Dermis blood vessel endothelial cell (primary cell): Measurements from ENCODE around the gene TP53. TPM values are rescaled to one million over a fixed set of nuclear protein-coding genes. Genes with fewer than 3 reads are reported as not detected.

Experiments used
- DNase-seq: peaks from one replicate; pipeline ENCODE4 v3.0.0; 2010
- total RNA-seq: library from RNA; depleted of rRNA; stranded (reverse); fragments of >200 nt; gene quantifications from 2 replicates; pipeline ENCODE4 v1.2.3, GENCODE V29; 2014

TP53 gene
- total RNA-seq, 1 donor from 2014 or later: 36.1 TPM

DNA sequence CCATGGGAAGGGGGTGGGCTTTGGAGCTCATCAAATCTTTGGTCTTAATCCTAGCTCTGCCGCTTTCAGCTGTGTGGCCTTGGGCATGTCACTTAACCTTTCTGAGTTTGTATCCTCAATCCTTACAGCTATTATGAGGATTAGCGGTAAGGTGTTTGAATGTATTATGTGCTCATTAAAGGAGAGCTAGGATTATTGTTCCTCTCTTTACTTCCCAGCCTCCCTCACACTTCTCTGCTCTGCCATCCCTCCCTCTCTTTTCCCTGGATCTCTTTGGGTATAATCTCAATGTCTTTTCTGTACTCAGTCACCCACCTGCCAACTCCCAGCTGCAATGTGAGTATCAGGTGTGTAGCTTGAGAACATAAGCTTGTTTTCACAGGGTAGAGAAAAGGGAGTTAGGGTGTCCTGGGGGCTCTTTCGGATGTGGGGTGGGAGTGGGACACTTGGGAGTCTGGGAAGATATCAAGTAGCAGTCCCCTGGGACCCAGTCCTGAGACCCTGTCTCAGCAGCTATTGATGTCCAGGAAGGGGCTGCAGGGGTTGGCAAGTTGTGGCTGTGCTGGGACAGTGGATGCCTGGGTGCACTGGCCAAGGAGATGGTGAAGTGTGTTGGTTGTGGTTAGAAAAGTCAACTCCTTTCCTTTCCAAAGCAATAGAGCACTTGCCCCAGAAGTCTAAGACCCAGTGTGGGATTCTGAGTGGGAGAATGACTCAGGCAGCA lies 19.5 kb upstream of the TP53 start:
- no peak for DNase-seq

DNA sequence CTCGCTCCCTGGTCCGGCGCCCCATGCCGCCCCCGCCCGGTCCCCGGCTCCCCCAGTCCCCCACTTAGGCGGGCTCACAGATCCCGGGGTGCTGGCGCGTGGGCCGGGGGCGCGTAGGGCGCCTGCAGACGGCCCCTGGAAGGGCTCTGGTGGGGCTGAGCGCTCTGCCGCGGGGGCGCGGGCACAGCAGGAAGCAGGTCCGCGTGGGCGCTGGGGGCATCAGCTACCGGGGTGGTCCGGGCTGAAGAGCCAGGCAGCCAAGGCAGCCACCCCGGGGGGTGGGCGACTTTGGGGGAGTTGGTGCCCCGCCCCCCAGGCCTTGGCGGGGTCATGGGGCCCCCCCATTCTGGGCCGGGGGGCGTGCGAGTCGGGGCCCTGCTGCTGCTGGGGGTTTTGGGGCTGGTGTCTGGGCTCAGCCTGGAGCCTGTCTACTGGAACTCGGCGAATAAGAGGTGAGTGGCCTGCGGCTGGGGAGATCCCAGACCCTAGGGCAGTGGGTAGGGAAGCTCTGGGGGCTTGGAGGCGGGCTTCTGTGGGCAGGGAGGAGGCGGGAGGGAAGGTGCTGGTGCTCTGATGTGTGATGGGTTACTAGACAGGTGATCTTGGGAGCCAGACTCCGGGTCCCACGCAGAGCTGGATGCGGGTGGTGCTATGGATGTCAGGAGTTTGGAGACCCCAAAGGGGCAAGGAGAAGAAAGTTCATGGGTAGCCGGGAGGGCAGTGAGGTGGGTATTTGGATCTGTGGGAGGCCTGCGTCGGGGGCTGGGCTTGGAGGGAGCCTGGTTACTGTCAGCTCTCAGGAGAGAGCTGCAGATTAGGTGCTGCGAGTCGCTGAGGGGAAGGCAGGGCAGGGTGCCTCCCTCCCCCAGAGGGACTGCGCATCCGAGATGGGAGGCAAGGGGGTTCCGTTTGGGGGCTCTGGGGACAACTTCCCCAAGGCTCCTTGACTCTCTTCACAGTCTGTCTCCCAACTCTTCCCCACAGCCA lies 18.3 kb upstream of the TP53 start:
- no peak for DNase-seq

DNA sequence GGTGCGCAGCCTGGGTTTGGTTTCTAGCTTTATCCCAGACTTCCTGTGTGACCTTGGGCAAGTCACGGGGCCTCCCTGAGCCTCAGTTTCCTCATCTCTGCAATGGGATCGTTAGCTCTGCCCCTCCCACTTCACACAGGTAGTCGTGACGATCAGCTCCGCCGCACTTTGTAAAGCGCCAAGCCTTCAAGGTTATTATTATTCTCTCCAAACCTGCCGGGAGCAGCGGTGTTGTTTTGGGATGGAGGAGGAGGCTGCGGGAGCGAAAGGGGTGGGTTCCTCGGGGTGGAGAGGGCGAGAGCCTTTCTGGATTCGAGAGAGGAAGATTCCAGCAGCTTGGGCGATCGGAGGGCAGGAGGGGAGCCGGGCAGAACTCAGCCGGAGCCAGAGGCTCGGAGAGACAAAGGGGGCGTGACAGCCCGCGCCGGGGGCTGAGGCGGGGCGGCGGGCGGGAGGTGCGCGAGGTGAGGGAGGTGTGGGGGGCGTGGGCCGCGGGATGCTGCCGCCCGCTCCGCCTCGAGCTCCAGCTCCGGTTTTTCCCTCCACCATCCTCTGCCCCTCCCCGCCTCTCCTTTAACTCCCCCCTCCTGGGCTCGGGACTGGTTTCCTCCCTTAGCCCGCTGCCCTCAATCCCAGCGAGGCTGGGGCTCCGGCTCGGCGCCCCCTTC lies 17.4 kb upstream of the TP53 start, which contains the start of gene EFNB3:
Gene EFNB3, plus strand, starts transcription at position 602 of the 668 bp plus-strand sequence. CDS start 397 bp downstream, outside the sequence.
- peak; percentile 36 for DNase-seq

DNA sequence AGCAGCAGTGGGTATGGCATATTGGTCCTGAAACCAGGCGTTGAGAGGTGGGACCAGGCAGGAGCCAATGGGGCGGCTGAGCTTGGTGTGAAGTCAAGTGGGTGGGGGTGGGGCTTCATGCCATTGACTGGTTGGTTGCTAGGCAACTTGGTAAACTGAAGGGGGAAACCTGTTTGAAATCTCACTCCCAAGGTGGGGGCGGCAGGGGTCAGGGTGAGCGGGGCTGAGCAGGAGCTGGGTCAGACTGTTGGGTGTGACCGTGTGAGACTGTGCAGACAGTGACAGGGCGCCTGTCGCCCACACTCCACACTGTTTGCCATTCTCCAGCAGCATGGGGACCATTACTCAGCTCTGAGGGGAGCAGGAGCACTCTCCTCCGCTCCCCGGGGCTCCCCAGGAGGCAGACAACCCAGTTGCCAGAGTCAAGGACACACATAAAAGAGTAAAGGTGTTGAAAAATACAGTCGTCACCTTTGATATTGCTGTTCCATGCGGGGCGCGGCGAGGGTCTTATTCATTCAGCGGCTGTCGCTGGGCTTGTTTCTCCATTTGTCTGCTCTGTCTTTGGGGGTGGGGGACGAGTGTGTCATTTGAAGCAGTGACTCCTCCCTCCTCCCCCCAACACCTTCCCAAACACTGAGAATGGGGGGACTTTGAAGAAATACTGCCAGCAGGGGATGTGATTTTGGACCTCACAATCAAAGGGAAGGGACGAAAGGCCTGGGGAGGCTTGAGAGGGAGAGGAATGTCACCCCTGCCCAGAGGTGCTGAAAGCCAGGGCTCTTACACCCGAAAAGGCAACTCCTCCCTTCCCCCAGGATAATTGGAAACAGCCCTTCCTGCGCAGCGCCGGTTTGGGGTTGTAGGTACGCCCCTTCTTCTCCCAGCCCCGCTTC lies 16.5 kb upstream of the TP53 start:
- peak; percentile 53 for DNase-seq

DNA sequence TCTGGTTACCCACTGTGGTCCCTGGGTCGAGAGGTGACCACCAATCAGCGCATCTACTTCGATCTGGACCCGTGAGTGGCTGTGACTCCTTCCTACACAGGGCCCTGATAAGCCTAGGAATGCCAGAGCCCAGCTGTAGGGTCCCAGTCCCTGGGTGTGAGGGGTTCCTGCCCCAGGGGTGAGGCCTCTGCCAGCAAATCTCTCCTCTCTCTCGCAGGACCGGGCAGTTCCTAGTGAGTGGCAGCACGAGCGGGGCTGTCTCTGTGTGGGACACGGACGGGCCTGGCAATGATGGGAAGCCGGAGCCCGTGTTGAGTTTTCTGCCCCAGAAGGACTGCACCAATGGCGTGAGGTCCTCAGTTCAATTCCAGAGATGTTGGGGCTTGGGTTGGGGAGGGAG lies 15.5 kb upstream of the TP53 start:
- DNase-seq: no peak

DNA sequence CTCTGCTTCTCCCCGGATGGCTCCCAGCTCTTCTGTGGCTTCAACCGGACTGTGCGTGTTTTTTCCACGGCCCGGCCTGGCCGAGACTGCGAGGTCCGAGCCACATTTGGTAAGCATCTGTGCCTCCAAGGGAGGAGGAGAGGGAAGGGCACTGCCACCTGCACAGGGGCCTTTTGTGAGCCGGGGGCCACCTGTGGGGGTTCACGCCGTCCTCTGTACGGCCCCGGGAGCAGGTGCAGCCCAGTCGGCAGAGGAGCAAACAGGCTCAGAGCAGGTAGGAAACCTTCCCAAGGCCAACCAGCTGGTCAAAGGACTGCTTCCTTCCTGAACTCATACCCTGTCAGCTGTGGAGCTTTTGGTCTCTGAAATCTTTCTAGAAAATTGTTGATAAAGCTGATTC lies 14.4 kb upstream of the TP53 start:
- DNase-seq: no peak

DNA sequence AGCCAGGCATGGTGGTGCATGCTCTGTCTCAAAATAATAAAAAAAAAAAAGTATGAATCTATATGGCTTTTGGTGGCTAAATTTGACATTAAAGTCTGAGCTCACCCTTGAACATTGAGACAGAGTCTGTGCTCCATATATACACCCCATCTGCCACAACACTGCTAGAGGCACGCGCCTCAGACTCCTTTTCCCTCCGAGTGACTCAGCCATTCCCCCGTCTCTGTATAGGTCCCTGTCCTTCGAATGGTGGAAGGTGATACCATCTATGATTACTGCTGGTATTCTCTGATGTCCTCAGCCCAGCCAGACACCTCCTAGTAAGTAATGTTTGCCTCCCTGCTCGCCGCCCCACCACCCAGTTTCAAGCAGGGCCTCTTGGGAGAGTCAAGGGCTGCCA lies 13.2 kb upstream of the TP53 start:
- DNase-seq: no peak

DNA sequence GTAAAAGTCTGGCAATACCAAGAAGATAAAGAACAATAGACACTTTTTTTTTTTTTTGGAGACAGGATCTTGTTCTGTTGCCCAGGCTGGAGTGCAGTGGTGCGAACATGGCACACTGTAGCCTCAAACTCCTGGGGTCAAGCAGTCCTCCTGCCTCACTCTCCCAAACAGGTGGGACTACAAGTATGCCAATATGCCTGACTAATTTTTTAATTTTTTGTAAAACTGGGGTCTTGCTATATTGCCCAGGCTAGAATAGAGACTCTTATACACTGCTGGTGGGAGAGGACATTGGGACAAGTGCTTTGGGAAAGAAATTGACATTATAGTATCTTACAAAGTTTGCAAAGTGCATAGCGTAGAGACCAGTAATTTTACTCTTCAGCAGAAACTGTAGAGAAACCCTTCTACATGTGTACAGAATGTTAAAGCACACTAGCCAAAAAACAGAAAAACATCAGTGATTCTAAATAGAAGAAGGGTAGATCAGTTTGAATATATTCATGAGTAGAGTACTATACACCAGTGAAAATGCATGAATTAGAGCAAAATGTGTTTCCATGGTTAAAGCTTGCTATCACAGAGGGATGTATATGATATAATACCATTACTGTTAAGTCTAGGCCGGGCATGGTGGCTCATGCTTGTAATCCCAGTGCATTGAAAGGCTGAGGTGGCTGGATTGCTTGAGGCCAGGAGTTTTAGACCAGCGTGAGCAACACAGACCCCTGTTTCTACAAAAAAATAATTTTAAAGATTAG lies 10.7 kb upstream of the TP53 start:
- no peak for DNase-seq

DNA sequence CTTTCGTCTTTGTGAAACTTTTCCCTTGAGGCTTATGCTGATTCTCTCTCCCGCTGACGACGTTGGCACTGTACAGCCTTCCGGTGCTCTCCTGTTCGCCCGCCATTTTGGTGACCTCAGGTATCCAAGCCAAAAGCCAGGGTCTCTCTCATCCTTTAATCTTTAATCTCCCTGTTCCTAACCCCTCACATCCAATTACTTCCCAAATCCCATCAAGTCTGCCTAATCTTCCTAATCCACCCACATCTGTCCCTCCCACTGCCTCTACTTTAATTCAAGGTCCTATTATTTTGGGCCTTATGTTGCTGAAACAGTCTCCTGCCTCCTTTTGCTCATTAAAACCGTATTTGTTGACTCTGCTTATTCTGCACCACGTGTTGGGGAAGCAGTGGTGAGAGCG lies 8.3 kb upstream of the TP53 start:
- DNase-seq: no peak

DNA sequence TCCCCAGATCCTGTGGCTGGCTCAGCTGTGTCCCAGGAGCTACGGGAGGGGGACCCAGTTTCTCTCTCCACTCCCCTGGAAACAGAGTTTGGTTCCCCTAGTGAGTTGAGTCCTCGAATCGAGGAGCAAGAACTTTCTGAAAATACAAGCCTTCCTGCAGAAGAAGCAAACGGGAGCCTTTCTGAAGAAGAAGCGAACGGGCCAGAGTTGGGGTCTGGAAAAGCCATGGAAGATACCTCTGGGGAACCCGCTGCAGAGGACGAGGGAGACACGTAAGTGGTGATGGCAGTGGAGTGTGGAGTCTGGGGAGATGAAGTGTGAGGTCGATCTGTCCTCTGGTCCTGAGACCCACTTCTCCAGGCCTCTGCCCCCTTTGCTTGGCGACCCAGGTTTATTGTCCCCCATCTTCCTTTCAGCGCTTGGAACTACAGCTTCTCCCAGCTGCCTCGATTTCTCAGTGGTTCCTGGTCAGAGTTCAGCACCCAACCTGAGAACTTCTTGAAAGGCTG lies 1.6 kb upstream of the TP53 start:
- no peak for DNase-seq

DNA sequence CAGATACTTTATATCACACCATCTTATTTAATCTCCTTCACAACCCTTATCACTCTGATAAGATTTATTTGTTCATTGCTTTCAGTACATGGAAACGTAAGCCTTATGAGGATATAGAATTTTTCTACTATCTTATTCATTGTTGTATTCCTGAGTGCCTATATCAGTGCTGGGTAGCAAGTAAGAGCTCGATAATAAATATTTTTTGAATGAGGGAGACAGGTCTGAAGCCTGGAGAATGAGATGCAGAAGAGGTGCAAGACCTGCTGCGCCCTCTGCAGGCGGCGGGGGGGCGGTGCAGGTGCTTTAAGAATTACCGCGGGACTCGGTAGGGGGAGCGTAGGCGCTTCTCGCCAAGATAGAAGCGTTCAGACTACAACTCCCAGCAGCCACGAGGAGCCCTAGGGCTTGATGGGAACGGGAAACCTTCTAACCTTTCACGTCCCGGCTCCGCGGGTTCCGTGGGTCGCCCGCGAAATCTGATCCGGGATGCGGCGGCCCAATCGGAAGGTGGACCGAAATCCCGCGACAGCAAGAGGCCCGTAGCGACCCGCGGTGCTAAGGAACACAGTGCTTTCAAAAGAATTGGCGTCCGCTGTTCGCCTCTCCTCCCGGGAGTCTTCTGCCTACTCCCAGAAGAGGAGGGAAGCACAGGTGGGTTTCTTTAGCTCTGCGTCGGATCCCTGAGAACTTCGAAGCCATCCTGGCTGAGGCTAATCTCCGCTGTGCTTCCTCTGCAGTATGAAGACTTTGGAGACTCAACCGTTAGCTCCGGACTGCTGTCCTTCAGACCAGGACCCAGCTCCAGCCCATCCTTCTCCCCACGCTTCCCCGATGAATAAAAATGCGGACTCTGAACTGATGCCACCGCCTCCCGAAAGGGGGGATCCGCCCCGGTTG lies 868 bp upstream of the TP53 start, which contains the start of gene WRAP53:
Gene WRAP53, plus strand, starts transcription at position 570 of the 900 bp plus-strand sequence. Its CDS starts 172 bp downstream, at position 742.
- DNase-seq: peak; percentile 99

DNA sequence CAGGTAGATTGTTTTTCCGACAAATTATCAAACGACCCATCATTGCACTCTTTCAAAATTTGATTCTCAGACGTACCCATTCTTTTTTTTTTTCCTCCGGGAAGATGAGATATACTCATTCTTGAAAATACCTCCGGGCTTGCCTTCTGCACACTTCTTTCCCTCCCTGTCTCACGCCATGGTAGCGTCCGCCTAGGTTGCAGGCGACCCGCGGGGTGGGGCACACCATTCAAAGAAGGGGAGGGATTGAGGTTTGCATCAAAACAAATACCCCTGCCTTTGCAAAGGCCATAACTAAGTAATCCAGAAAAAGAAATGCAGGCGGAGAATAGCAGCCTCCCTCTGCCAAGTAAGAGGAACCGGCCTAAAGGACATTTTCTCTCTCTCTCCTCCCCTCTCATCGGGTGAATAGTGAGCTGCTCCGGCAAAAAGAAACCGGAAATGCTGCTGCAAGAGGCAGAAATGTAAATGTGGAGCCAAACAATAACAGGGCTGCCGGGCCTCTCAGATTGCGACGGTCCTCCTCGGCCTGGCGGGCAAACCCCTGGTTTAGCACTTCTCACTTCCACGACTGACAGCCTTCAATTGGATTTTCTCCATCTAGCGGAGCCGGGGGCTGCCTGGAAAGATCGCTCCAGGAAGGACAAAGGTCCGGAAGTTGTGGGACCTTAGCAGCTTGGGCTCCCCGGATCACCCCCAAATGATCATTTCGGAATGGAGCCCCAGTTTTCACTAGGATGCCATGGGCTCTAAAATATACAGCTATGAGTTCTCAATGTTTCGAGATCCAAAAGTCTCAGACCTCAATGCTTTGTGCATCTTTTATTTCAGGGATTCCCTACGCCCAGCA lies 843 bp downstream of the TP53 start:
- peak; percentile 85 for DNase-seq

DNA sequence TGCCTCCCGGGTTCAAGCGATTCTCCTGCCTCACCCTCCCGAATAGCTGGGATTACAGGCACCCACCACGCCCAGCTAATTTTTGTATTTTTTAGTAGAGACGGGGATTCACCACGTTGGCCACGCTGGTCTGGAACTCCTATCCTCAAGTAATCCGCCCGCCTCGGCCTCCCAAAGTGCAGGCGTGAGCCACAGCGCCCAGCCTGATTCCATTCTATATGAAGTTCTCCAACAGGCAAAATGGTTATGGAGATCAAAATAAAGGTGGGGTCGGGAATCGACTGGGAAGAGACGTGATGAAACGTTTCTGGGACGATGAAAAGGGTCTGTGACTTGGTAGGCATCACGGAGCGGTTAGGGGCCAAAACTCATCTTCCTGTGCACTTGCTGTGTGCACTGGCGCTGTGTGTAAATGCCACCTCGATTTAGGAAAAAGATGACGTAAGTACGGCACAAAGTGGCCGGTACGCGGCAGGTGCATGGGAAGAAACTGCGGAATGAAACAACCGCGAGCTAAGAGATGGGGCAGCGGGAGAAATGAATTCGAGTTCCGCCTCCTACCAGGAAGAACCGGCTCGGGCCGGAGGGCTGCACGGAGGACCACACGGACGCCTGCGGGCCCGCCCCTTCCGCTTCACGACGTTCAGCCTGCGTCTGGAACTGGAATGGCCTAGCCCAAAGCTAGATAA lies 1.6 kb downstream of the TP53 start:
- DNase-seq: peak; percentile 95

DNA sequence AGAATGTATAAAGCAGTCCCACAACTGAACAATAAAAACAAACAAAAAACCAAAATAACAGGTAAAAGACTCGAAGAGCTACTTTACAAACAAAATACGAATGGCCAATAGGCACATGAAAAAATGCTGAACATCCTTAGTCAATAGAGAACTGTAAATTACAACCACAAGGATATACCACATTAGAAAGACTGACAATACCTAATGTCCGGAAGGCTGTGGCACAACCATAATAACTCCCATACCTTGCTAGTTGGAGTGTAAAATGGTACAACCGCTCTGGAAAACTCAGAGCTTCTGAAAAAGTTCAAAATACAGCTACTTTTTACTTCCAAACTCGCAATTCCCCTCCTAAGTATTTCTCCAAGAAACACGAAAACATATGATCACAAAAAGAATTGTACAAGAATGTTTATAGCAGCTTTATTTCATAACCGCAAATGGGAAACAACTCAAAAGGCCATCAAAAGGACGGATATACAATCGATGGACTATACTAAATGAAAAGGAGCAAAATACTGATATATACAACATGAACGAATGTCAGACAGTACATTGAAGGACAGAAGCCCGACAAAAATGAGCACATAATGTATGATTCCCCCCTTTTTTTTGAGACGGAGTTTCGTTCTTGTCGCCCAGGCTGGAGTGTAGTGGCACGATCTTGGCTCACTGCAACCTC lies 2.3 kb downstream of the TP53 start:
- DNase-seq: no peak

DNA sequence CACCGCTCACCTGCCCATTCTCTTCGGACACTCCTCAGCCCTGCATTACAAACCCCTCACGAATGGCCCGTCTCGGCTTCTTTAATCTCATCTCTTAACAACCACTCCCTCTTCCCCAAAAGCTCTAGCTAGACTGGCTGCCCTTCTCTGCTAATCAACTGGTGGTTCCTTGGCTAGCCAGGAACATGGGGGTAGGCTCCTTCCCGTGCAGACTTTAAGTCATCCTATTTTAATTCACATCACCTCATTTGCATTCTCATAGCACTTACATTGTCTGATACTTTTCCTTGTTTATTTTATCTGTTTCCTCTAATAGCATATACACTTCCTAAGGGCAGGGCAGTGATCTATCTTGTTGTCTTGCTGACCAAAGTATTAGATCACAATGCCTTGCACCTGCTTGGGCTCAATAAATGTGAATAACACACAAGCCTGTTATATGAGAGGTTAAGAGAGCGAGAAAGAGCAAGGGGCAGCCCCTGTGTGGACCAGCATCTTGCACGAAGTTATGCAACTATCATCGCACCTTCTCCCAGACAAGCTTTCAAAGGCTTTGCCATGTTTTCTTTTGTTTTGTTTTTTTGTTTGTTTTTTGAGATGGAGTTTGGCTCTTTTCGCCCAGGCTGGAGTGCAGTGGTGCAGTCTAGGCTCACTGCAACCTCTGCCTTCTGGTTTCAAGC lies 9.8 kb downstream of the TP53 start:
- peak; percentile 18 for DNase-seq

DNA sequence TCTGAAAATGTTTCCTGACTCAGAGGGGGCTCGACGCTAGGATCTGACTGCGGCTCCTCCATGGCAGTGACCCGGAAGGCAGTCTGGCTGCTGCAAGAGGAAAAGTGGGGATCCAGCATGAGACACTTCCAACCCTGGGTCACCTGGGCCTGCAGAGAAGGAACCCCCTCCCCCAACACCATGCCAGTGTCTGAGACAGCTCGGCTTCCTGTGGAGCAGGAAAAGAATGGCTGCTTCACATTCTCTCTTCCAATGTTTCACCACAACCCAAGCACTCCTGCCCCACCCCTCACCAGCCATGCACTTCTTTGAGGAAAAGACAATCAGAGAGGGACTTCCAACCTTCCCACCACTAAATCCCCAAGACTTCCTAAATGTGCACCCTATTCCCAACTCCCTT lies 10.8 kb downstream of the TP53 start:
- no peak for DNase-seq

DNA sequence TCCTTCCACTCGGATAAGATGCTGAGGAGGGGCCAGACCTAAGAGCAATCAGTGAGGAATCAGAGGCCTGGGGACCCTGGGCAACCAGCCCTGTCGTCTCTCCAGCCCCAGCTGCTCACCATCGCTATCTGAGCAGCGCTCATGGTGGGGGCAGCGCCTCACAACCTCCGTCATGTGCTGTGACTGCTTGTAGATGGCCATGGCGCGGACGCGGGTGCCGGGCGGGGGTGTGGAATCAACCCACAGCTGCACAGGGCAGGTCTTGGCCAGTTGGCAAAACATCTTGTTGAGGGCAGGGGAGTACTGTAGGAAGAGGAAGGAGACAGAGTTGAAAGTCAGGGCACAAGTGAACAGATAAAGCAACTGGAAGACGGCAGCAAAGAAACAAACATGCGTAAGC lies 12.4 kb downstream of the TP53 start:
- no peak for DNase-seq
